ENCODE data around the gene HCFC1R1.

GRCh38 chr16:3044708-3045107 lies 21.0 kb upstream of the HCFC1R1 start:
- TF ChIP-seq, protein P1, sequence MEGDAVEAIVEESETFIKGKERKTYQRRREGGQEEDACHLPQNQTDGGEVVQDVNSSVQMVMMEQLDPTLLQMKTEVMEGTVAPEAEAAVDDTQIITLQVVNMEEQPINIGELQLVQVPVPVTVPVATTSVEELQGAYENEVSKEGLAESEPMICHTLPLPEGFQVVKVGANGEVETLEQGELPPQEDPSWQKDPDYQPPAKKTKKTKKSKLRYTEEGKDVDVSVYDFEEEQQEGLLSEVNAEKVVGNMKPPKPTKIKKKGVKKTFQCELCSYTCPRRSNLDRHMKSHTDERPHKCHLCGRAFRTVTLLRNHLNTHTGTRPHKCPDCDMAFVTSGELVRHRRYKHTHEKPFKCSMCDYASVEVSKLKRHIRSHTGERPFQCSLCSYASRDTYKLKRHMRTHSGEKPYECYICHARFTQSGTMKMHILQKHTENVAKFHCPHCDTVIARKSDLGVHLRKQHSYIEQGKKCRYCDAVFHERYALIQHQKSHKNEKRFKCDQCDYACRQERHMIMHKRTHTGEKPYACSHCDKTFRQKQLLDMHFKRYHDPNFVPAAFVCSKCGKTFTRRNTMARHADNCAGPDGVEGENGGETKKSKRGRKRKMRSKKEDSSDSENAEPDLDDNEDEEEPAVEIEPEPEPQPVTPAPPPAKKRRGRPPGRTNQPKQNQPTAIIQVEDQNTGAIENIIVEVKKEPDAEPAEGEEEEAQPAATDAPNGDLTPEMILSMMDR (IDR thresholded peaks at IDR 0.05; ENCODE audit: low read length): no peak
- no peak for TF ChIP-seq EZH2 (IDR thresholded peaks at IDR 0.05; ENCODE audit: borderline replicate concordance, low read length)

Data from OCI-LY1 (cell line).